HepG2 (cell line): ENCODE results near the gene DPEP1.

Experiments
- CCAR2 ChIP-seq: fragments of 200-400 bp; formaldehyde crosslinking; optimal IDR thresholded peaks from 2 replicates; pipeline ENCODE3; 2018; ENCODE audit warnings: low read depth, mild to moderate bottlenecking, low read length, moderate library complexity
- EHMT2 ChIP-seq: fragments of 200-600 bp; sonication (generic); IDR thresholded peaks from 2 replicates; pipeline ENCODE4 v1.7.0; 2017; ENCODE audit warnings: antibody characterized with exemption, low read depth, low read length, borderline replicate concordance
- SP1 ChIP-seq, 2 experiments: fragments of 450-650 bp in 1 of 2; sonication (generic) in 1 of 2; formaldehyde crosslinking in 1 of 2; IDR thresholded peaks; 2 replicates each; pipeline versions ENCODE4 v1.4.0 to v1.6.1; 2016 to 2020; ENCODE audit warnings: missing genetic modification reagents in 1 of 2
- ZNF3 ChIP-seq: IDR thresholded peaks from 2 replicates; pipeline ENCODE4 v1.7.0; 2017; ENCODE audit warnings: inconsistent platforms
- TF ChIP-seq, protein P1 (sequence below): sonication (generic); formaldehyde crosslinking; IDR thresholded peaks from 2 replicates; pipeline ENCODE4 v1.5.0; 2020; ENCODE audit warnings: mild to moderate bottlenecking, missing genetic modification reagents, moderate library complexity
- TF ChIP-seq, protein P2 (sequence below): sonication (generic); formaldehyde crosslinking; IDR thresholded peaks from 2 replicates; pipeline ENCODE4 v1.8.1; 2023; ENCODE audit warnings: mild to moderate bottlenecking, missing genetic modification reagents, borderline replicate concordance
- TF ChIP-seq, protein P3 (sequence below): sonication (generic); formaldehyde crosslinking; IDR thresholded peaks from 2 replicates; pipeline ENCODE4 v1.8.0; 2022; ENCODE audit warnings: low read depth, missing genetic modification reagents

DNA sequence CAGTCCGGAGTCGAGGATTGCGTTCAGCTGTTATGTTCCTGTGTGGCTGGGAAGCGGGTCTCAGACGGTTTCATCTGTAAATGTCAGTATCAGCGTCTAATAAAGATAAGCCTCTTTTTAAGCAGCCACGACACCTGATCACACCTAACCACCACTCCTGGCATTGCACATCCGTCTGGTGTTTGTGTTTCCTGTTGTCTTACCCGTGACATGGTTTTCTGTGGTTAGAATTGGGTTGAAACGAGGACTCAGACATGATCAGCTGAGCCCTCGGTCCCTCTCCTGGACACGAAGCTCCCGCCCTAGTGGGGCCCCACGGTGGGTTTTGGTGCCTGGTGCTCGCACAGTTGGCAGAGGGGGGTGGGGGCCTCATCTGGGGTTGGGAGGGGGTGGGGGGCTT lies 19.6 kb upstream of the DPEP1 start:
- TF ChIP-seq ZNF3 (CRISPR knock-in tag): no peak
- TF ChIP-seq, protein P1, sequence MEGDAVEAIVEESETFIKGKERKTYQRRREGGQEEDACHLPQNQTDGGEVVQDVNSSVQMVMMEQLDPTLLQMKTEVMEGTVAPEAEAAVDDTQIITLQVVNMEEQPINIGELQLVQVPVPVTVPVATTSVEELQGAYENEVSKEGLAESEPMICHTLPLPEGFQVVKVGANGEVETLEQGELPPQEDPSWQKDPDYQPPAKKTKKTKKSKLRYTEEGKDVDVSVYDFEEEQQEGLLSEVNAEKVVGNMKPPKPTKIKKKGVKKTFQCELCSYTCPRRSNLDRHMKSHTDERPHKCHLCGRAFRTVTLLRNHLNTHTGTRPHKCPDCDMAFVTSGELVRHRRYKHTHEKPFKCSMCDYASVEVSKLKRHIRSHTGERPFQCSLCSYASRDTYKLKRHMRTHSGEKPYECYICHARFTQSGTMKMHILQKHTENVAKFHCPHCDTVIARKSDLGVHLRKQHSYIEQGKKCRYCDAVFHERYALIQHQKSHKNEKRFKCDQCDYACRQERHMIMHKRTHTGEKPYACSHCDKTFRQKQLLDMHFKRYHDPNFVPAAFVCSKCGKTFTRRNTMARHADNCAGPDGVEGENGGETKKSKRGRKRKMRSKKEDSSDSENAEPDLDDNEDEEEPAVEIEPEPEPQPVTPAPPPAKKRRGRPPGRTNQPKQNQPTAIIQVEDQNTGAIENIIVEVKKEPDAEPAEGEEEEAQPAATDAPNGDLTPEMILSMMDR (CRISPR knock-in tag): no peak
- TF ChIP-seq, protein P2, sequence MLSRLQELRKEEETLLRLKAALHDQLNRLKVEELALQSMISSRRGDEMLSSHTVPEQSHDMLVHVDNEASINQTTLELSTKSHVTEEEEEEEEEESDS: no peak
- no peak for TF ChIP-seq SP1 (IDR thresholded peaks at IDR 0.05)
- TF ChIP-seq SP1 (CRISPR knock-in tag; IDR thresholded peaks at IDR 0.05): no peak
- no peak for TF ChIP-seq CCAR2
- TF ChIP-seq, protein P3, sequence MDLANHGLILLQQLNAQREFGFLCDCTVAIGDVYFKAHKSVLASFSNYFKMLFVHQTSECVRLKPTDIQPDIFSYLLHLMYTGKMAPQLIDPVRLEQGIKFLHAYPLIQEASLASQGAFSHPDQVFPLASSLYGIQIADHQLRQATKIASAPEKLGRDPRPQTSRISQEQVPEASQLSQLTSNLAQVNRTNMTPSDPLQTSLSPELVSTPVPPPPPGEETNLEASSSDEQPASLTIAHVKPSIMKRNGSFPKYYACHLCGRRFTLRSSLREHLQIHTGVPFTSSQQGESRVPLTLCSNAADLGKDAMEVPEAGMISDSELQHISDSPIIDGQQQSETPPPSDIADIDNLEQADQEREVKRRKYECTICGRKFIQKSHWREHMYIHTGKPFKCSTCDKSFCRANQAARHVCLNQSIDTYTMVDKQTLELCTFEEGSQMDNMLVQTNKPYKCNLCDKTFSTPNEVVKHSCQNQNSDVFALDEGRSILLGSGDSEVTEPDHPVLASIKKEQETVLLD: no peak
- no peak for TF ChIP-seq EHMT2
